H9 (cell line): Measurements from ENCODE around the gene PRSS56. TPM values are rescaled to one million over a fixed set of nuclear protein-coding genes. Genes with fewer than 3 reads are reported as not detected.

Experiments used
- DNase-seq: peaks from one replicate; pipeline ENCODE4 v3.0.0-alpha.2; 2017
- H2AFZ ChIP-seq: one replicate; pipeline ENCODE4 v1.6.1; 2013; ENCODE audit warnings: mild to moderate bottlenecking, low read length, control low read depth, moderate library complexity
- H2AK5ac ChIP-seq: 2 replicates; pipeline ENCODE4 v1.6.1; 2013; ENCODE audit warnings: low read length, control low read depth, mixed read lengths; ENCODE audit not compliant: insufficient read length
- H2BK120ac ChIP-seq: one replicate; pipeline ENCODE4 v1.6.1; 2013; ENCODE audit warnings: low read depth, mild to moderate bottlenecking, low read length, control low read depth, inconsistent platforms; ENCODE audit not compliant: poor library complexity, severe bottlenecking
- H2BK12ac ChIP-seq: 2 replicates; pipeline ENCODE4 v1.6.1; 2013; ENCODE audit warnings: low read length, control low read depth, mixed read lengths, low read depth; ENCODE audit not compliant: insufficient read length
- H2BK15ac ChIP-seq: 2 replicates; pipeline ENCODE4 v1.6.1; 2013; ENCODE audit warnings: low read depth, low read length, control low read depth
- H2BK20ac ChIP-seq: one replicate; pipeline ENCODE4 v1.6.1; 2013; ENCODE audit warnings: low read depth, mild to moderate bottlenecking, low read length, control low read depth, inconsistent platforms; ENCODE audit not compliant: poor library complexity, severe bottlenecking
- H2BK5ac ChIP-seq: 2 replicates; pipeline ENCODE4 v1.6.1; 2013; ENCODE audit warnings: low read length, control low read depth, mixed read lengths; ENCODE audit not compliant: insufficient read length
- H3K14ac ChIP-seq: 2 replicates; pipeline ENCODE4 v1.6.1; 2013; ENCODE audit warnings: low read length, control low read depth; ENCODE audit not compliant: insufficient read depth
- H3K18ac ChIP-seq: 2 replicates; pipeline ENCODE4 v1.6.1; 2013; ENCODE audit warnings: low read depth, mild to moderate bottlenecking, mixed read lengths, low read length, control low read depth; ENCODE audit not compliant: insufficient read length
- H3K23ac ChIP-seq: 2 replicates; pipeline ENCODE4 v1.6.1; 2013; ENCODE audit warnings: low read length, control low read depth, mixed read lengths, low read depth; ENCODE audit not compliant: insufficient read length
- H3K23me2 ChIP-seq: 2 replicates; pipeline ENCODE4 v1.6.1; 2013; ENCODE audit warnings: low read depth, mild to moderate bottlenecking, mixed read lengths, low read length, control low read depth; ENCODE audit not compliant: insufficient read length, poor library complexity, severe bottlenecking
- H3K27ac ChIP-seq: 2 replicates; pipeline ENCODE4 v1.5.1; 2013; ENCODE audit warnings: low read length, control low read depth, mixed read lengths, low read depth; ENCODE audit not compliant: insufficient read length
- H3K27me3 ChIP-seq: 2 replicates; pipeline ENCODE4 v1.6.1; 2013; ENCODE audit warnings: low read length, control low read depth, inconsistent platforms; ENCODE audit not compliant: insufficient read depth
- H3K4ac ChIP-seq: 2 replicates; pipeline ENCODE4 v1.6.1; 2013; ENCODE audit warnings: low read depth, mild to moderate bottlenecking, control low read depth, inconsistent platforms, low read length, moderate library complexity
- H3K4me1 ChIP-seq: 2 replicates; pipeline ENCODE4 v1.6.1; 2013; ENCODE audit warnings: low read length, control low read depth, inconsistent platforms; ENCODE audit not compliant: insufficient read depth
- H3K4me2 ChIP-seq: 2 replicates; pipeline ENCODE4 v1.6.1; 2013; ENCODE audit warnings: low read length, control low read depth, mixed read lengths; ENCODE audit not compliant: insufficient read length, insufficient read depth
- H3K56ac ChIP-seq: 2 replicates; pipeline ENCODE4 v1.6.1; 2013; ENCODE audit warnings: low read depth, mild to moderate bottlenecking, mixed read lengths, low read length, control low read depth; ENCODE audit not compliant: insufficient read length
- H3K79me1 ChIP-seq: 2 replicates; pipeline ENCODE4 v1.6.1; 2013; ENCODE audit warnings: low read depth, mild to moderate bottlenecking, moderate library complexity, low read length, control low read depth, inconsistent platforms; ENCODE audit not compliant: insufficient read depth, poor library complexity, severe bottlenecking
- H3K79me2 ChIP-seq: 2 replicates; pipeline ENCODE4 v1.6.1; 2013; ENCODE audit warnings: low read length, control low read depth, inconsistent platforms; ENCODE audit not compliant: insufficient read depth
- H3K9ac ChIP-seq: 2 replicates; pipeline ENCODE4 v1.6.1; 2013; ENCODE audit warnings: low read length, control low read depth, mixed read lengths; ENCODE audit not compliant: insufficient read length; ENCODE audit errors: extremely low read depth
- H3K9me3 ChIP-seq: one replicate; pipeline ENCODE4 v1.6.1; 2013; ENCODE audit warnings: low read depth, low read length, inconsistent platforms; ENCODE audit not compliant: control insufficient read depth
- H3T11ph ChIP-seq: one replicate; pipeline ENCODE4 v1.6.1; 2013; ENCODE audit warnings: mild to moderate bottlenecking, low read length, control low read depth, inconsistent platforms
- H4K20me1 ChIP-seq: one replicate; pipeline ENCODE4 v1.6.1; 2013; ENCODE audit not compliant: control insufficient read depth, insufficient read length, insufficient read depth
- H4K5ac ChIP-seq: 2 replicates; pipeline ENCODE4 v1.6.1; 2013; ENCODE audit warnings: low read depth, mild to moderate bottlenecking, mixed read lengths, low read length, control low read depth; ENCODE audit not compliant: insufficient read length
- H4K8ac ChIP-seq: replicated peaks from 2 replicates; pipeline ENCODE4 v1.6.1; 2013; ENCODE audit warnings: low read length, control low read depth, mixed read lengths, low read depth; ENCODE audit not compliant: insufficient read length
- H4K91ac ChIP-seq: 2 replicates; pipeline ENCODE4 v1.6.1; 2013; ENCODE audit warnings: low read depth, mild to moderate bottlenecking, moderate library complexity, mixed read lengths, low read length, control low read depth; ENCODE audit not compliant: insufficient read length
- H3K27ac Mint-ChIP-seq, 3 experiments: 2 replicates in 2 of 3; 3 replicates in 1 of 3; pipeline ENCODE4 v1.8.0; 2020 to 2021; ENCODE audit warnings: mixed read lengths in 3 of 3, mild to moderate bottlenecking in 1 of 3, moderate library complexity in 1 of 3
- H3K27me3 Mint-ChIP-seq: 2 replicates; pipeline ENCODE4 v1.8.0; 2021; ENCODE audit warnings: low read depth, mild to moderate bottlenecking, moderate library complexity, mixed read lengths
- H3K36me3 Mint-ChIP-seq, 3 experiments: 2 replicates in 2 of 3; 3 replicates in 1 of 3; pipeline ENCODE4 v1.8.0; 2020 to 2021; ENCODE audit warnings: low read depth in 3 of 3, mixed read lengths in 3 of 3; ENCODE audit not compliant: insufficient read depth in 1 of 3
- H3K4me1 Mint-ChIP-seq, 2 experiments: 2 replicates each; pipeline ENCODE4 v1.8.0; 2020; ENCODE audit warnings: mixed read lengths in 2 of 2
- H3K4me3 Mint-ChIP-seq, 2 experiments: 2 replicates in 1 of 2; 3 replicates in 1 of 2; pipeline ENCODE4 v1.8.0; 2020 to 2021; ENCODE audit warnings: mild to moderate bottlenecking in 2 of 2, mixed read lengths in 2 of 2, moderate library complexity in 1 of 2
- H3K9me3 Mint-ChIP-seq, 2 experiments: 2 replicates in 1 of 2; 3 replicates in 1 of 2; pipeline ENCODE4 v1.8.0; 2020; ENCODE audit warnings: mild to moderate bottlenecking in 2 of 2, mixed read lengths in 2 of 2, moderate library complexity in 1 of 2
- CTCF ChIP-seq: fragments of 200-600 bp; sonication (generic); conservative IDR thresholded peaks from 3 replicates; pipeline ENCODE4 v1.8.0; 2021; ENCODE audit warnings: antibody characterized with exemption, mild to moderate bottlenecking
- WGBS: extraction: QIAGEN DNeasy Blood & Tissue Kit; methylation state at CpG from one replicate; pipeline ENCODE4 v1.1.7; 2013; ENCODE audit warnings: missing lambda C conversion rate, low lambda C conversion rate, mixed read lengths; ENCODE audit not compliant: insufficient read length; ENCODE audit errors: extremely low coverage; 5-methylcytosine and 5-hydroxymethylcytosine counted together
- total RNA-seq: library from RNA; stranded (reverse); gene quantifications from 2 replicates; pipeline ENCODE4 v1.2.1, GENCODE V29; 2021

Gene PRSS56
- total RNA-seq, 1 experiment from 2014 or later: not detected

- H3K4me3 Mint-ChIP-seq: no peak overlapping the region
- H3T11ph ChIP-seq: no peak overlapping the region
- H3K9me3 Mint-ChIP-seq: peaks cover 0 to 2% of the 10 kb centered on the region in 2 experiments; a peak in 2 of 5 replicates
- no peak overlapping the region for H2BK20ac ChIP-seq
- H4K5ac ChIP-seq: no peak overlapping the region
- H3K23ac ChIP-seq: no peak overlapping the region
- H2BK120ac ChIP-seq: no peak overlapping the region
- no peak overlapping the region for H3K27ac Mint-ChIP-seq
- no peaks in the 10 kb centered on the region for H4K20me1 ChIP-seq
- H3K14ac ChIP-seq: no peak overlapping the region
- no peak overlapping the region for H2BK5ac ChIP-seq
- no peak overlapping the region for H3K18ac ChIP-seq
- no peak overlapping the region for H2BK12ac ChIP-seq
- no peak for DNase-seq
- H3K36me3 Mint-ChIP-seq: no peaks in the 10 kb centered on the region
- TF ChIP-seq CTCF: no peak
- no CpG with 5 or more reads among the region's 5 CpGs for WGBS
- H2AFZ ChIP-seq: no peak overlapping the region
- H3K56ac ChIP-seq: no peak overlapping the region
- H3K4me1 ChIP-seq: no peaks in the 10 kb centered on the region
- no peaks in the 10 kb centered on the region for H3K9me3 ChIP-seq
- no peak overlapping the region for H2BK15ac ChIP-seq
- no peaks in the 10 kb centered on the region for H3K79me1 ChIP-seq
- no peak overlapping the region for H3K9ac ChIP-seq
- no peaks in the 10 kb centered on the region for H3K27me3 ChIP-seq
- no peak overlapping the region for H3K4me2 ChIP-seq
- peaks cover 13 to 32% of the 10 kb centered on the region in 2 experiments for H3K4me1 Mint-ChIP-seq
- no peak overlapping the region for H2AK5ac ChIP-seq
- H3K79me2 ChIP-seq: no peaks in the 10 kb centered on the region
- peaks cover 17% of the 10 kb centered on the region for H3K27me3 Mint-ChIP-seq
- no peak overlapping the region for H3K4ac ChIP-seq
- H3K23me2 ChIP-seq: no peaks in the 10 kb centered on the region
- no peak overlapping the region for H4K91ac ChIP-seq
- no peak overlapping the region for H3K27ac ChIP-seq
- no peak overlapping the region for H4K8ac ChIP-seq
These were observed 6.8 kb upstream of the PRSS56 start for GRCh38 chr2:232513353-232513752.
